Right lung (tissue), 10 donors: ENCODE results near the gene SLC35G6. TPM values are rescaled to one million over a fixed set of nuclear protein-coding genes. Genes with fewer than 3 reads are reported as not detected.
"Not testable (repeated sequence)": the region's sequence is repeated elsewhere in the genome, so short reads cannot be mapped to it uniquely, and the experiment has no call there.

Experiments
- DNase-seq, 2 donors: peaks; one replicate each; pipeline ENCODE4 v3.0.0-alpha.2; 2013
- long read RNA-seq, 8 donors: transcript quantifications; one replicate each; lab custom pipeline, GENCODE V29; 2026
- polyA plus RNA-seq, 5 donors: library from polyadenylated mRNA; unstranded; fragments of 120-200 nt; gene quantifications; one replicate each; pipeline versions ENCODE4 v1.2.1 to v1.2.3, GENCODE V29; 2013; ENCODE audit warnings: inconsistent platforms in 1 of 5, low replicate concordance in 1 of 5; ENCODE audit not compliant: insufficient read length in 5 of 5, insufficient read depth in 1 of 5

SLC35G6 gene
- under 1 TPM; 0.15 to 0.40 (median 0.35) TPM for polyA plus RNA-seq
- long read RNA-seq, donor 1 = 0 reads
- long read RNA-seq, donor 2 = 0 reads
- long read RNA-seq, donor 3 = 0 reads
- long read RNA-seq, donor 4 = 0 reads
- long read RNA-seq, donor 5 = 0 reads
- long read RNA-seq, donor 6 = 0 reads
- long read RNA-seq, donor 7 = 0 reads
- long read RNA-seq, donor 8 = 0 reads

- not testable (repeated sequence) for DNase-seq
These were observed at the start of gene SLC35G6 for GRCh38 chr17:7481275-7481674. SLC35G6 (plus strand) TSS chr17:7481446; CDS start chr17:7481517, 71 bp downstream.

GRCh38 chr17:7432296-7432695 is 49.0 kb upstream of the SLC35G6 start:
- no peak for DNase-seq

GRCh38 chr17:7435676-7436555 is 45.3 kb upstream of the SLC35G6 start:
- DNase-seq = peak in 1 of 2 donors; percentile 18

DNA sequence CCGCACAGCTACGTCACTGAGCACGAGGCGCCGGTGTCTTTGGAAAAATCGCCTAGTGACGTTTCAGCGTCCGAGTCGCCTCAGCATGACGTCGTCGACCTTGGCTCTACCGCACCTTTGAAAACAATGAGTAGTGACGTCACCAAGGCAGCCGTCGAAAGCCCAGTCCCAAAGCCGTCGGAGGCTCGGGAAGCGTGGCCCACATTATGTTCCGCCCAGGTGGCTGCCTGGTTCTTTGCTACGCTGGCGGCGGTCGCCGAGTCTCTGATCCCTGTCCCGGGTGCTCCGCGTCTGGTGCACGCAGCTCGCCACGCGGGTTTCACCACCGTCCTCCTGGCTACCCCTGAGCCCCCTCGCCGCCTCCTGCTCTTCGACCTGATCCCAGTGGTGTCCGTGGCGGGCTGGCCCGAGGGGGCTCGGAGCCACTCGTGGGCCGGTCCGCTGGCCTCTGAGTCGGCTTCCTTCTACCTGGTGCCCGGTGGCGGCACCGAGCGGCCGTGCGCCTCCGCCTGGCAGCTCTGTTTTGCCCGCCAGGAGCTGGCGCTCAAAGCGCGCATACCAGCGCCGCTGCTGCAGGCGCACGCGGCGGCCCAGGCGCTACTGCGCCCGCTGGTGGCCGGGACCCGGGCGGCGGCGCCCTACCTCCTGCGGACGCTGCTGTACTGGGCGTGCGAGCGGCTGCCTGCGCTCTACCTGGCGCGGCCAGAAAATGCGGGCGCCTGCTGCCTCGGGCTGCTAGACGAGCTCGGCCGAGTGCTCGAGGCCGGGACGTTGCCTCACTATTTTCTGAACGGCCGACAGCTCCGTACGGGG is 44.5 kb upstream of the SLC35G6 start:
- DNase-seq = peak; percentile 79 to 81

- no peak for DNase-seq
These were observed 43.8 kb upstream of the SLC35G6 start for GRCh38 chr17:7437369-7437863.

- peak in 1 of 2 donors; percentile 25 for DNase-seq
These were observed 43.2 kb upstream of the SLC35G6 start for GRCh38 chr17:7437950-7438614.

DNA sequence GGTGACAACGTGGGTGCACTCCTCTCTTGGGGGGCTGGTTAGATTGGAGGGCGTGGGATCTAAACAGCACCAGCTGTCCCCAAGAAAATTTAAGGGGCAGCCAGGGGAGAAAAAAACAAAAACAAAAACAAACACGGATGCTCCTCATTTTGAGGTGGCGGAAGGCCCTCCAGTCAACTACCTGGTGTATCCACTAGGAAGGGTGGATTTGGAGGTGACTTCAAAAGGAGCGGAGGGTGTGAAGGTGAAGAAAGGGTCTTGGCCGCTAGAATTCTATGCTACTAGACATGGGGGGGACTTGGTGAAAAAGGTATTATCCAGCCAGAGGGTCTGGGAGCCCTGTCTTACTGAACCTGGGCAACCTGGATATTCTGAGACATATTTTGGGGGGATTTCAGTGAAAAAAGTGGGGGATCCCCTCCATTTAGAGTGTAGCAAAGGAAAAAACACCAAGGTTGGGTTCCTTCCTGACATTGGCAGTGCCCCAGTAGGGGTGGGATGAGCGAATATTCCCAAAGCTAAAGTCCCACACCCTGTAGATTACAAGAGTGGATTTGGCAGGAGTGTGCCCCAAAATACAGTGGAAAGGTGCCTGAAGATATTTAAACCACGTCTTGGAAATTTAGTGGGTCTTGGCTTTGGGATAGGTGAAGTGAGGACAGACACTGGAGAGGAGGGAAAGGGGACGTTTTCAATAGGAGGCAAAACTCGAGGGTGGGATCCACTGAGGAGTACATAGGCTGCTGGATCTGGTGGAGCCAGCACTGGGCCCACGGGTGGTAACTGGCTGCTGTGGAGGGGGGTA is 42.4 kb upstream of the SLC35G6 start:
- DNase-seq = no peak

DNA sequence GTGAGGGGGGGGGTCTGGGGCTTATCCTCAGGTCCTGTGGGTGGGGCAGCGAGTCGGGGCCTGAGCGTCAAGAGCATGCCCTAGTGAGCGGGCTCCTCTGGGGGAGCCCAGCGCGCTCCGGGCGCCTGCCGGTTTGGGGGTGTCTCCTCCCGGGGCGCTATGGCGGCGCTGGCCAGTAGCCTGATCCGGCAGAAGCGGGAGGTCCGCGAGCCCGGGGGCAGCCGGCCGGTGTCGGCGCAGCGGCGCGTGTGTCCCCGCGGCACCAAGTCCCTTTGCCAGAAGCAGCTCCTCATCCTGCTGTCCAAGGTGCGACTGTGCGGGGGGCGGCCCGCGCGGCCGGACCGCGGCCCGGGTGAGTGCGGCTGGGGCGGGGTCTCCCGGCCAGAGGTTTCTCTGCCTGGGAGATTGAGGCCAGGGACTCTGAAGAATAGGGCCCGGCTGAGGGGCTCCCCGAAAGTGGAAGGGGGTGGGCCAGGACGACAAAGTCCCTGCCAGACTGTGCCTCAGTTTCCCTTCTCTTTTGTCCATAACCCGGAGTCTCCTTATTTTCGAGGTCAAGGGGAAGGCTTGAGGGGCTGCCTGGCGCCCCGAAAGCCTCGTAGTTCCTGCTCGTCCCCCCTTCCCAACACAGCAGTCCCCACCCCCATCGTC is 41.7 kb upstream of the SLC35G6 start, which contains the start of gene FGF11:
TSS of gene FGF11 (plus strand) at position 51 of the 651 bp plus-strand sequence. CDS start at position 160, 109 bp downstream.
- DNase-seq = no peak

DNA sequence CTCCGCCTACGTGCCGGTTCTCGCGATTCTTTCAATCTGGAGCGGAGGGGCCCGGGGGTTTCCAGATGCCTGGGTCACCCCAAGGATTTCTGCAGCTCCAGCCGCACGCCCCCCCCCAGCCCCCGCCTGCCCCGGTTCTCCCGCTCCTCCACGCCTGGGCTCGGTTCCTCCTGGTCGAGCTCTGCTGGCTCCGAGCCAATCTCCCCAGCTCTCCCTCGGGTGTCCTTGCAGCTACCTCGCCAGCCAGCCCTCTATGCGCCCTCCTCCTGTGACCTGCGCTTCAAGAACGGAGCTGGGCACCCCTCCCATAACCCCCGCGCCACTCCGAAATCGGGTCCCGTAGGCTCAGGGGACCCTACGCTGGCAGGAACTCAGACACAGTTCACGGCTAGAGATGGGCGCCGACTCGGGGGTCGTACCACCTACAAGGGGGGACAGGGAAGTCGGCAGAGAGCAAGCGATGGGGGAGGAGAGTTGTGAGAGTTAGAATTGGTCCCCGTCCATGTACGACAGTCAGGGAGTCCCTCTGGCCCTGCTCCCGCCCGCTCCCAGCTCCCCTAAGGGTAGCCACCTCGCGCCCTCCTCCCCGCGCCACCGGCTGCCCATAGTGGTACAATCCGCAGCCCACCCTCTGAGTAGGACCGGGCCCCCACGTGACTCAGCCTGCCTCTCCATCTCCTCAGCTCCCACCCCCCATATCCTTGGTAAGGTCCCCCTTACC is 41.0 kb upstream of the SLC35G6 start:
- peak in 1 of 2 donors; percentile 18 for DNase-seq

- DNase-seq = no peak
These were observed 40.4 kb upstream of the SLC35G6 start for GRCh38 chr17:7440834-7441195.

DNA sequence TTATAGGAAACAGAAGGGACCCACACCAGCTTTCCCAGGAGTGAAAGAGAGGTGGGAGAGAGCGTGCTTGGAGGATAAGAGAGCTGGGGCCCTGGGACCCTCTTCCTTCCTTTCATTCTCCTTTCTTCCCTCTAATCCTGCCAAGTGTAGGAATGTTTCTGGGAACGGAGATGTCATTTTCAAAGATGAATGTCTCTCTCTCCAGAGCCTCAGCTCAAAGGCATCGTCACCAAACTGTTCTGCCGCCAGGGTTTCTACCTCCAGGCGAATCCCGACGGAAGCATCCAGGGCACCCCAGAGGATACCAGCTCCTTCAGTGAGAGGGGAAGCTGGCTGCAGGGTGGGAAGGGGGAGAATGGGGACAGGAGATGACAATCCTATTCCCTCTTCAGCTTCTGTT is 40.0 kb upstream of the SLC35G6 start:
- no peak for DNase-seq

- no peak for DNase-seq
These were observed 39.1 kb upstream of the SLC35G6 start for GRCh38 chr17:7442142-7442541.

- no peak for DNase-seq
These were observed 37.5 kb upstream of the SLC35G6 start for GRCh38 chr17:7443499-7444485.

GRCh38 chr17:7444682-7445618 is 36.3 kb upstream of the SLC35G6 start, which contains the start of gene CHRNB1:
CHRNB1 (plus strand) TSS chr17:7445061; CDS start chr17:7445128, 67 bp downstream.
- no peak for DNase-seq

GRCh38 chr17:7445619-7445968 is 35.7 kb upstream of the SLC35G6 start:
- no peak for DNase-seq

DNA sequence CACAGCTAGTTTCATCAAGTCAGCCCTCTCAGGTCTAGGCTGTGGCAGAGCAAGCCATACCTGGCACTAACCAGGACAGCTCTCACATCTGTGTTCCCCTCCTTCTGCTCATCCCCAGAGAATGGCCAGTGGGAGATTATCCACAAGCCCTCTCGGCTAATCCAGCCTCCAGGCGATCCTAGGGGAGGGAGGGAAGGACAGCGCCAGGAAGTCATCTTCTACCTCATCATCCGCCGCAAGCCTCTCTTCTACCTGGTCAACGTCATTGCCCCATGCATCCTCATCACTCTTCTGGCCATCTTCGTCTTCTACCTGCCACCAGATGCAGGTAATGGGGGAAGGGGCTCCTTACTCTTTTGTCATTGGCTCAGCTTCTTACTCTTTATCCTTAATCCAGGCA is 32.8 kb upstream of the SLC35G6 start:
- no peak for DNase-seq
